ENCODE data around the gene SINHCAF.

Gene SINHCAF

GRCh38 chr12:31353750-31354708 is 28.1 kb upstream of the SINHCAF start:
- H3K4me3 ChIP-seq (ENCODE audit: low read length), result no peak overlapping the region
- TF ChIP-seq, protein P1, sequence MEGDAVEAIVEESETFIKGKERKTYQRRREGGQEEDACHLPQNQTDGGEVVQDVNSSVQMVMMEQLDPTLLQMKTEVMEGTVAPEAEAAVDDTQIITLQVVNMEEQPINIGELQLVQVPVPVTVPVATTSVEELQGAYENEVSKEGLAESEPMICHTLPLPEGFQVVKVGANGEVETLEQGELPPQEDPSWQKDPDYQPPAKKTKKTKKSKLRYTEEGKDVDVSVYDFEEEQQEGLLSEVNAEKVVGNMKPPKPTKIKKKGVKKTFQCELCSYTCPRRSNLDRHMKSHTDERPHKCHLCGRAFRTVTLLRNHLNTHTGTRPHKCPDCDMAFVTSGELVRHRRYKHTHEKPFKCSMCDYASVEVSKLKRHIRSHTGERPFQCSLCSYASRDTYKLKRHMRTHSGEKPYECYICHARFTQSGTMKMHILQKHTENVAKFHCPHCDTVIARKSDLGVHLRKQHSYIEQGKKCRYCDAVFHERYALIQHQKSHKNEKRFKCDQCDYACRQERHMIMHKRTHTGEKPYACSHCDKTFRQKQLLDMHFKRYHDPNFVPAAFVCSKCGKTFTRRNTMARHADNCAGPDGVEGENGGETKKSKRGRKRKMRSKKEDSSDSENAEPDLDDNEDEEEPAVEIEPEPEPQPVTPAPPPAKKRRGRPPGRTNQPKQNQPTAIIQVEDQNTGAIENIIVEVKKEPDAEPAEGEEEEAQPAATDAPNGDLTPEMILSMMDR (conservative IDR thresholded peaks at IDR 0.05; ENCODE audit: low read length), result no peak
- DNase-seq (ENCODE audit: low read depth), result no peak

DNA sequence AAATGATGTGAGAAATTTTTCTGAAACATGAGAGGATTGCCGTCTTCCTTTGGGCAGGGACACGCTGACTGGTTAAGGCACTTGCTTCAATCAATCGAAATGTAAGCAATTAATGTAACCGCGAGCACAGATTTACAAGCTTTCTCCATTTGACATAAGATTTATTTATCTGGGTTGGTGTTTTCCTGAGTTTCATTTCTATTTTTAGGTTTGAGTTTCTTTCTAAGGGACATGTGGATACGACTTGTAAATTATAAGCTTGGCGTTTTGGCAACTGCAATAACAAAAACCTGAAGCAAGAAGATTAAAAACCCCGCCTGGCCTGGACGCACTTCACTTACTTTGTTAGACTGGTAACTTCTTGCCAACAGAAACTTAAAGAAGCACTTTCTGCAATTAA is 20.3 kb upstream of the SINHCAF start:
- H3K4me3 ChIP-seq (ENCODE audit: low read length), result no peak overlapping the region
- TF ChIP-seq, protein P1 (conservative IDR thresholded peaks at IDR 0.05; ENCODE audit: low read length), result no peak
- no peak for DNase-seq (ENCODE audit: low read depth)

GRCh38 chr12:31343139-31343538 is 17.2 kb upstream of the SINHCAF start:
- no peak for DNase-seq (ENCODE audit: low read depth)
- H3K4me3 ChIP-seq (ENCODE audit: low read length), result no peak overlapping the region
- TF ChIP-seq, protein P1 (conservative IDR thresholded peaks at IDR 0.05; ENCODE audit: low read length), result no peak

DNA sequence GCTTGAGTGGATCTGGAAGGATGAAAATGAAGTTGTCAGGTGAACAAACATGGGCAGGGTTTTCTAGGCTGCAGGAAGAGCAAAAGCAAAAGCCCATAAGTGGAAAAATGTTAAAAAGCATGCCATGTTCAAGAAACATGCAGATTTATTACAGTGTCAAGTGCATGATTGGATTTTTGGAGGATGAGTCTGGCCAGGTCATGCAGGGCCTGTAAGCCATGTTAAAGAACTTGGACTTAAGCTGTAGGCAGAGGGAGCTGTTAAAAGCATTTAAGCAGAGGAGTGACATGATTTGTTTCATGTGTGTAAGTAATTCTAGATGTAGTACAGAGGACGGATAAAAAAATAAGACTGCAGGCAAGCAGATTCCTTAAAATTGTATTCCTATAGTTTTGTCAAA is 16.3 kb upstream of the SINHCAF start:
- no peak overlapping the region for H3K4me3 ChIP-seq (ENCODE audit: low read length)
- DNase-seq (ENCODE audit: low read depth), result no peak
- TF ChIP-seq, protein P1 (conservative IDR thresholded peaks at IDR 0.05; ENCODE audit: low read length), result no peak

DNA sequence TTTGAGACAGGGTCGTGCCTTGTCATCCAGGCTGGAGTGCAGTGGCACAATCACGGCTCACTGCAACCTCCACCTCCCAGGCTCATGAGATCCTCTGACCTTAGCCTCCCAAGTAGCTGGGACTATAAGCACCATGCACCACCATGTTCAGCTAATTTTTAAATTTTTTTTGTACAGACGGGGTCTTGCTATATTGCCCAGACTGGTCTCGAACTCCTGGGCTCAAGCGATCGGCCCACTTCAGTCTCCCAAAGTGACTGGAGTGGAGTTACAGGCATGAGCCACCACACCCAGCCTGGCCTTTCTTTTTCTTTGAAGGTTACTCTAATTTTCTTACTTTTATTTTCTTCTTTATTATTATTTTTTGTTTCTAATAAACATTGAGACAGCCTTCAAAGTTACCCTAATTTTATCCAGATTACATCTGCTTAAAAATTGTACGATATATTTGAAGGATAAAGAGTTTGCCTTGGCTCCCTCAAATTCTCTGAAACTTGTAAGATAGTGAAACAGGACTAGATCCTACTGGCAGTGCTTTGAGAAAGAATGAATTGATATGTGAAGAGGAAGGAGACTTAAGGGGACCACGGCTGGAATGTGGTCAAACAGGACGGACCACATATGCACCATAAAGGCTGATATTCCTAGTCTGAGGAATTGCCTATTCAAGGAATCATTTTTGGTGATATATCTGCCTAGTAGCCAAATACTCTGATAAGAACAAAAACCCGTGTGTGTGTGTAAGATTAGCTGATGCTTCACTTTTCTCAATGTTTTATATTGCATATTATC is 14.1 kb upstream of the SINHCAF start:
- no peak overlapping the region for H3K4me3 ChIP-seq (ENCODE audit: low read length)
- no peak for DNase-seq (ENCODE audit: low read depth)
- TF ChIP-seq, protein P1 (conservative IDR thresholded peaks at IDR 0.05; ENCODE audit: low read length), result no peak

GRCh38 chr12:31337952-31338351 is 12.0 kb upstream of the SINHCAF start:
- no peak for DNase-seq (ENCODE audit: low read depth)
- no peak overlapping the region for H3K4me3 ChIP-seq (ENCODE audit: low read length)
- TF ChIP-seq, protein P1 (conservative IDR thresholded peaks at IDR 0.05; ENCODE audit: low read length), result no peak
